Thoracic aorta (tissue), 2 donors: ENCODE measurements around the gene PTPRE. TPM values are rescaled to one million over a fixed set of nuclear protein-coding genes. Genes with fewer than 3 reads are reported as not detected.

Source experiments
- ATAC-seq: fragments of 150-250 bp; one replicate; pipeline ENCODE4 v1.8.0; 2017; ENCODE audit warnings: low read depth; ENCODE audit not compliant: insufficient number of reproducible peaks, low FRiP score
- DNase-seq: peaks from one replicate; pipeline ENCODE4 v3.0.0-alpha.2; 2020; ENCODE audit warnings: low spot score
- H3K27ac ChIP-seq, 2 donors: fragments of 200-600 bp; sonication (generic); 1 replicate in 1 of 2; 2 replicates in 1 of 2; pipeline ENCODE4 v1.5.1; 2016; ENCODE audit warnings: mild to moderate bottlenecking in 2 of 2, moderate library complexity in 2 of 2
- H3K27me3 ChIP-seq: fragments of 200-600 bp; sonication (generic); replicated peaks from 2 replicates; pipeline ENCODE4 v1.6.0; 2016; ENCODE audit warnings: mild to moderate bottlenecking; ENCODE audit not compliant: insufficient read depth
- H3K36me3 ChIP-seq: fragments of 200-600 bp; sonication (generic); one replicate; pipeline ENCODE4 v1.5.1; 2016
- H3K4me1 ChIP-seq, 2 donors: fragments of 200-600 bp; sonication (generic); 1 replicate in 1 of 2; 2 replicates in 1 of 2; pipeline versions ENCODE4 v1.5.1 to v1.6.0; 2016; ENCODE audit warnings: low read depth in 2 of 2, mild to moderate bottlenecking in 1 of 2; ENCODE audit not compliant: control insufficient read depth in 1 of 2
- H3K4me3 ChIP-seq: fragments of 200-600 bp; sonication (generic); 2 replicates; pipeline ENCODE4 v1.5.1; 2016; ENCODE audit warnings: mild to moderate bottlenecking
- H3K9me3 ChIP-seq: fragments of 200-600 bp; sonication (generic); 2 replicates; pipeline ENCODE4 v1.5.1; 2016
- total RNA-seq, 2 donors: library from RNA; depleted of rRNA; stranded (reverse); fragments of >200 nt; gene quantifications; one replicate each; pipeline versions ENCODE4 v1.1.0 to v1.2.3, GENCODE V29; 2016
- TF ChIP-seq, protein P1 (sequence below): fragments of 200-600 bp; sonication (generic); IDR thresholded peaks from one replicate; pipeline ENCODE4 v1.5.1; 2019; ENCODE audit warnings: antibody characterized with exemption

PTPRE gene
- total RNA-seq, 2 donors from 2014 or later, result 41.9 to 45.1 TPM

DNA sequence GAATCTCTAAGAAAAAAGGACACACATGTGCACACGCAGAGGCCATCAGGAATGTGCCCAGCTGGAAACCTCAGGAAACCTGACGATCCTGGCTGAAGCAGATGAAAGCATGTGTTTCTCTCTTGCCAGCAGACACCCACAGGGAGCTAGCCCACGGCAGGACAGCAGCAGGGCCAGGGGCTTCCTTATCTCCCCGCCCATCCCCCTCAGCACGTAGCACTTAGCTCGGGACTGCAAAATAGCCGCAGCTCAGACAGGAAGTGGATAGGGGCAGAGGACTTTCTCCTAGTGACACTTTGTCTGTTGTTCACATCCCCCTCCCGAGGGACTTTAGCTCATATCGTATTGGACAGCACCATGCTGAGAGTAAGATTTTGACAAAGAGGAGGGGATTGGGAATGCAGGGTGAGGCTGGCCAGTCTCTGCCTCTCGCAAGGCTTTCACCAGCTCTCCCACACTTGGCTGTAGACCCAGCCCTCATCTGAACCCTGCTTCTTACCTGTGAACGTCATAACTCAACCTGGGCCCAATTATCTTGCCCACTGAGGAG lies 155.5 kb downstream of the PTPRE start:
- peaks cover 53 to 82% of the 10 kb centered on the region in 2 donors for H3K4me1 ChIP-seq
- H3K36me3 ChIP-seq, result no peaks in the 10 kb centered on the region
- no peaks in the 10 kb centered on the region for H3K27me3 ChIP-seq
- peak overlapping the region; percentile 57 to 68 for H3K27ac ChIP-seq
- ATAC-seq (no peak), DNase-seq (no peak)
- H3K9me3 ChIP-seq, result no peaks in the 10 kb centered on the region
- TF ChIP-seq, protein P1, sequence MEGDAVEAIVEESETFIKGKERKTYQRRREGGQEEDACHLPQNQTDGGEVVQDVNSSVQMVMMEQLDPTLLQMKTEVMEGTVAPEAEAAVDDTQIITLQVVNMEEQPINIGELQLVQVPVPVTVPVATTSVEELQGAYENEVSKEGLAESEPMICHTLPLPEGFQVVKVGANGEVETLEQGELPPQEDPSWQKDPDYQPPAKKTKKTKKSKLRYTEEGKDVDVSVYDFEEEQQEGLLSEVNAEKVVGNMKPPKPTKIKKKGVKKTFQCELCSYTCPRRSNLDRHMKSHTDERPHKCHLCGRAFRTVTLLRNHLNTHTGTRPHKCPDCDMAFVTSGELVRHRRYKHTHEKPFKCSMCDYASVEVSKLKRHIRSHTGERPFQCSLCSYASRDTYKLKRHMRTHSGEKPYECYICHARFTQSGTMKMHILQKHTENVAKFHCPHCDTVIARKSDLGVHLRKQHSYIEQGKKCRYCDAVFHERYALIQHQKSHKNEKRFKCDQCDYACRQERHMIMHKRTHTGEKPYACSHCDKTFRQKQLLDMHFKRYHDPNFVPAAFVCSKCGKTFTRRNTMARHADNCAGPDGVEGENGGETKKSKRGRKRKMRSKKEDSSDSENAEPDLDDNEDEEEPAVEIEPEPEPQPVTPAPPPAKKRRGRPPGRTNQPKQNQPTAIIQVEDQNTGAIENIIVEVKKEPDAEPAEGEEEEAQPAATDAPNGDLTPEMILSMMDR, result no peak
- H3K4me3 ChIP-seq, result no peak overlapping the region

DNA sequence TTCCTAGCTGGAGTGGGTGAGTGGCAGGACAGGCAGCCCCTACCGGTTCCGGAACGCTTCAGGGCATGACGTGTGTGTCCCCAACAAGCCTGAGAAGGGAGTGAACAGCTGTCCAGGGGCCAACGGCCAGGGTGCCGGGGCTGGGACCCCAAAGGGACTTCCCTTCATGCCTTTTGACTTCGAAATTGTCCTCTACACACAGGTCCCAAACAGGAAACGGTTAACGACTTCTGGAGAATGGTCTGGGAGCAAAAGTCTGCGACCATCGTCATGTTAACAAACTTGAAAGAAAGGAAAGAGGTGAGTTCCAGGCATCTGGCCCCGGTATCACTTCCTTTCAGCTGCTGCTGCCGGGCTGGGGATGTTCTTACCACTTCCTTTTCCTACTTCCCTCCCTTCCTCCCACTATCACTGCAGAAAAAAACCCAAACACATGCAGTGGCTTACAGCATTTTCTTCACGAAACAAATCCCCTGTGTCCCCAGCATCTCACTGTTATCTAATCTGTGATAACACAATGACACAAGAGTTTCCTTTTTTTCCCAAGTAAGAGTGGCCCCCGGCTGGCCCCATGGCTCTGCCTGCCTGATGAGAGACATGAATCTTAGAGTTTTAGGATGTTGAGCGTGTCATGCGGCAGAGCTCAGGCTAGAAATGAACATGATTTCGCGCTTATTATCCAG lies 156.1 kb downstream of the PTPRE start:
- peaks cover 53 to 78% of the 10 kb centered on the region in 2 donors for H3K4me1 ChIP-seq
- no peak overlapping the region for H3K4me3 ChIP-seq
- no peak for DNase-seq
- no peak for ATAC-seq
- peak overlapping the region; percentile 57 to 68 for H3K27ac ChIP-seq
- H3K36me3 ChIP-seq, result no peaks in the 10 kb centered on the region
- TF ChIP-seq, protein P1, result no peak
- H3K9me3 ChIP-seq, result no peaks in the 10 kb centered on the region
- no peaks in the 10 kb centered on the region for H3K27me3 ChIP-seq

DNA sequence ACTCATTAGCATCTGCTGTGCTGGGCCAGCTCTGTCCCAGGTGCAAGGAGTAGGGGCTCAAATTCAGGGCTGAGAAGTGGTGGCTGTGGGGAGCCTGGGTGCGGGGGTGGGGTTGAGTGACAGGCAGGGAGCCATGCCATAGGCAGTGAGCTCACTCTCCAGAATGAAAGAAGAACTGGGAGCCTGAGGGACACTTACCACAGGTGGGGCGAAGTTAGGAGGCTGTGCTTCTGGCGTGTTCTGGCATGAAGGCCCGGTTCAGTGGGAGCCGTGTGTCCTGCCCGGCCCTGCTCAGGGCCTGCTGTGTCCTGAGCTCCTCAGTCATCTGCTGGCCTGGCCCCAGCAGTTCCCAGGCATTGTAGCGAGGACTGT lies 156.8 kb downstream of the PTPRE start:
- Histone ChIP-seq H3K4me1 (peaks cover 52 to 71% of the 10 kb centered on the region in 2 donors), H3K27me3 (no peaks in the 10 kb centered on the region), H3K9me3 (no peaks in the 10 kb centered on the region), H3K27ac (peak overlapping the region; percentile 42 to 68), H3K36me3 (peaks cover 3% of the 10 kb centered on the region), H3K4me3 (peak overlapping the region; percentile 5)
- ATAC-seq (no peak), DNase-seq (no peak)
- TF ChIP-seq, protein P1, result no peak

DNA sequence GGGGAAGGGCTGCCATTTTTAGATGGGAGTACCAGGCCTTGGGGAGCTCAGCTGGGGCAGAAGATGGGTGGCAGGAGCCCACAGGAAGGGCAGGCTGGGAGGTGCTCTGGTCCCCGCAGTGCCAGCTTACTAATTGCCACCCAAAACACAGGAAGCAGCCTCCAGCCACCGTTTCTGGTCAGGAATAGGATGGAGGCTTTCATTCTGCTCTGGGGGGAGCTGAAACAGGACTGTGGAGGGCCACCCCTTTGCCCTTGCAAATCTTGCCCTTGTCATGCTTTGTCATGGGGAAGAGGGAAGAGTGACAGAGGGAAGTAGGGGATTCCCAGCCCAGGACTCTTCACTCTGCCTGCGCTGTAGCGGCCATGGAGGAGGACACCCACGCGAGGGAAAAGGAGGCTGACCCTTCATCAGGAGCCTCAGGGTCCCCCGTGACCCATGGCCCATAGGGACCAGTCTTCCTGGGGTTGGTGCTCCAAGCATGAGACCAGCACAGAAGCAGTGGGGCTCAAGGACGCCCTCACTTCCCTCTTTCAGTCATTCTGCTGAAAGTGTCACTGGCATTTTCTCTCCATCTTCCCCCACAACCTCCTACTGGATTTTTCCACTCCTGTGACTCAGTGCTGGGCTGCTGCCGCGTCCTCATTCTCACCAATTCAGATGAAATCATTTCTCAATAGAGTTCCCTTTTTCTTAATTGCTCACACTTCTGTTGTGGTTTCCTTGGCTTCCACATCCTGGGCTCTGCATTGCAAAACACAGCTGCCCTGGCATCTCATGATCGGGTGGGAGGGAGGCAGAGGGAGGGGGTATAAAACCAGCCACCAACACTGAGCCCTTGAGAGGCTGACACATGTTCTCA lies 157.4 kb downstream of the PTPRE start:
- H3K27me3 ChIP-seq, result no peaks in the 10 kb centered on the region
- H3K36me3 ChIP-seq, result peaks cover 4% of the 10 kb centered on the region
- H3K27ac ChIP-seq, result peak overlapping the region; percentile 42 to 68
- peak overlapping the region; percentile 5 for H3K4me3 ChIP-seq
- peak; percentile 78 for ATAC-seq
- DNase-seq, result peak; percentile 43
- TF ChIP-seq, protein P1, result no peak
- no peaks in the 10 kb centered on the region for H3K9me3 ChIP-seq
- H3K4me1 ChIP-seq, result peaks cover 46 to 65% of the 10 kb centered on the region in 2 donors
